Gastroesophageal sphincter (tissue), 4 donors: ENCODE data around the gene WASHC4. TPM values are rescaled to one million over a fixed set of nuclear protein-coding genes. Genes with fewer than 3 reads are reported as not detected.

ENCODE experiments used
- ATAC-seq: fragments of 150-250 bp; one replicate; pipeline ENCODE4 v1.9.1; 2016; ENCODE audit warnings: mild to moderate bottlenecking, moderate library complexity
- H3K27ac ChIP-seq, 4 donors: fragments of 200-600 bp; sonication (generic) in 3 of 4; 1 replicate in 3 of 4; 2 replicates in 1 of 4; pipeline ENCODE4 v1.5.1; 2016 to 2019
- H3K27me3 ChIP-seq: fragments of 200-600 bp; sonication (generic); one replicate; pipeline ENCODE4 v1.5.1; 2019
- H3K36me3 ChIP-seq, 2 donors: fragments of 200-600 bp; sonication (generic); one replicate each; pipeline ENCODE4 v1.5.1; 2019; ENCODE audit warnings: control low read depth in 1 of 2
- H3K4me1 ChIP-seq, 3 donors: fragments of 200-600 bp; sonication (generic); 1 replicate in 2 of 3; 2 replicates in 1 of 3; pipeline ENCODE4 v1.5.1; 2016 to 2019; ENCODE audit warnings: control low read depth in 2 of 3
- H3K4me3 ChIP-seq, 2 donors: fragments of 200-600 bp; sonication (generic); one replicate each; pipeline ENCODE4 v1.5.1; 2019; ENCODE audit warnings: mild to moderate bottlenecking in 1 of 2, moderate library complexity in 1 of 2
- H3K9me3 ChIP-seq, 3 donors: fragments of 200-600 bp; sonication (generic); one replicate each; pipeline ENCODE4 v1.5.1; 2017 to 2019; ENCODE audit warnings: control low read depth in 2 of 3
- EP300 ChIP-seq: sonication (generic); formaldehyde crosslinking; IDR thresholded peaks from one replicate; pipeline ENCODE4 v1.6.1; 2017; ENCODE audit warnings: antibody characterized with exemption, mild to moderate bottlenecking
- POLR2A ChIP-seq, 2 donors: fragments of 450-650 bp; IDR thresholded peaks; one replicate each; pipeline ENCODE4 v1.6.1; 2017; ENCODE audit warnings: antibody characterized with exemption in 2 of 2, mild to moderate bottlenecking in 2 of 2, moderate library complexity in 1 of 2
- POLR2AphosphoS5 ChIP-seq: sonication (generic); formaldehyde crosslinking; IDR thresholded peaks from one replicate; pipeline ENCODE4 v1.6.1; 2017; ENCODE audit warnings: antibody characterized with exemption
- WGBS, 2 donors: methylation state at CpG; one replicate each; pipeline ENCODE4 v1.1.5; 2018; ENCODE audit warnings: low coverage in 1 of 2; 5-methylcytosine and 5-hydroxymethylcytosine counted together
- total RNA-seq, 4 donors: library from RNA; depleted of rRNA; stranded (reverse); fragments of >200 nt; gene quantifications; one replicate each; pipeline ENCODE4 v1.1.0, GENCODE V29; 2016
- TF ChIP-seq, protein P1 (sequence below), 4 experiments: fragments of 200-600 bp in 2 of 4; fragments of 450-650 bp in 2 of 4; sonication (generic) in 1 of 4; IDR thresholded peaks; one replicate each; pipeline ENCODE4 v1.5.1; 2017 to 2019; ENCODE audit warnings: antibody characterized with exemption in 4 of 4, mild to moderate bottlenecking in 2 of 4, moderate library complexity in 2 of 4

The WASHC4 gene
- total RNA-seq, 4 donors from 2014 or later = 32.7 to 136 (median 53.6) TPM

DNA sequence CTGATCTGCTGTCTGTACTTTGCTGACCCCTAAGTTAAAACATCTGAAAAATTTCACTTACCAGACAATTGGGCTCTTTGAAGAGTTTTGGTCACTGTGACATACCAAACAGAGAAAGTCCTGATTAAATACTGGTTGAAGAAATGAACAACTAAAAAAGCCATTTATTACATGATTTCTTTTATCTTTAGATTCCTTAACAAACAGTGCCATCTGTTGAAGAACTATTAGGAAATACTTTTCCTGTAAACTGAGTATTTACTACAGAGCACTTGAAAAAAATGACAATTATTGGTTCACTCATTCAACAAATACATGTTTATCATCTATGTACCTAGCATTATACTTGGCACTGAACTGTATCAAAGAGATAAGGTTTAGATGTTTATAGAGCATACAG, 6.5 kb upstream of the WASHC4 start:
- TF ChIP-seq POLR2AphosphoS5 (no peak), EP300 (no peak), POLR2A (IDR thresholded peaks at IDR 0.05) (no peak)
- TF ChIP-seq, protein P1, sequence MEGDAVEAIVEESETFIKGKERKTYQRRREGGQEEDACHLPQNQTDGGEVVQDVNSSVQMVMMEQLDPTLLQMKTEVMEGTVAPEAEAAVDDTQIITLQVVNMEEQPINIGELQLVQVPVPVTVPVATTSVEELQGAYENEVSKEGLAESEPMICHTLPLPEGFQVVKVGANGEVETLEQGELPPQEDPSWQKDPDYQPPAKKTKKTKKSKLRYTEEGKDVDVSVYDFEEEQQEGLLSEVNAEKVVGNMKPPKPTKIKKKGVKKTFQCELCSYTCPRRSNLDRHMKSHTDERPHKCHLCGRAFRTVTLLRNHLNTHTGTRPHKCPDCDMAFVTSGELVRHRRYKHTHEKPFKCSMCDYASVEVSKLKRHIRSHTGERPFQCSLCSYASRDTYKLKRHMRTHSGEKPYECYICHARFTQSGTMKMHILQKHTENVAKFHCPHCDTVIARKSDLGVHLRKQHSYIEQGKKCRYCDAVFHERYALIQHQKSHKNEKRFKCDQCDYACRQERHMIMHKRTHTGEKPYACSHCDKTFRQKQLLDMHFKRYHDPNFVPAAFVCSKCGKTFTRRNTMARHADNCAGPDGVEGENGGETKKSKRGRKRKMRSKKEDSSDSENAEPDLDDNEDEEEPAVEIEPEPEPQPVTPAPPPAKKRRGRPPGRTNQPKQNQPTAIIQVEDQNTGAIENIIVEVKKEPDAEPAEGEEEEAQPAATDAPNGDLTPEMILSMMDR (IDR thresholded peaks at IDR 0.05) = no peak
- no peak overlapping the region for H3K4me3 ChIP-seq
- no peaks in the 10 kb centered on the region for H3K36me3 ChIP-seq
- no peaks in the 10 kb centered on the region for H3K4me1 ChIP-seq
- H3K27me3 ChIP-seq = no peaks in the 10 kb centered on the region
- no peaks in the 10 kb centered on the region for H3K9me3 ChIP-seq
- no peak for ATAC-seq
- no peak overlapping the region for H3K27ac ChIP-seq

DNA sequence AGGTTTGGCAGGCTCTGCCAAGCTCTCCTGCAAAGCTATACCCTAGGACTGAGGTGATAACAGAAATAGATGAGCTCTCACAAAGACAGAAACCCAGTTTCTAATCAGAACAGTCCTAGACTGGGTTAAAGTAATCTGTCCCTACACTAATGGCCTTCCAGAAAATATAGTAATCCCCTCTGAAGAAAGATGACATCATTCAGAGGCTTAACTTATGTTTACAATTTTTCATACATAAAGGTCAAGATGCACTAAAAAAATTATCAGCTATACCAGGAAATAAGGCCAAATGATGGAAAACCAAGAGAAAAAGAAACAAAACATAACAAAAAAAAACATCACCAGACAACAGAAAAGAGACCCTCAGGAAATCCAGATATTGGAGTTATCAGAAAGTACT, 4.9 kb upstream of the WASHC4 start:
- Histone ChIP-seq H3K27ac (no peak overlapping the region), H3K4me3 (no peak overlapping the region), H3K4me1 (peaks cover 0 to 9% (median 0%) of the 10 kb centered on the region in 3 donors), H3K36me3 (no peaks in the 10 kb centered on the region), H3K9me3 (no peaks in the 10 kb centered on the region), H3K27me3 (no peaks in the 10 kb centered on the region)
- no peak for TF ChIP-seq POLR2A (IDR thresholded peaks at IDR 0.05)
- TF ChIP-seq EP300 = no peak
- TF ChIP-seq, protein P1 (IDR thresholded peaks at IDR 0.05) = no peak
- no peak for ATAC-seq

DNA sequence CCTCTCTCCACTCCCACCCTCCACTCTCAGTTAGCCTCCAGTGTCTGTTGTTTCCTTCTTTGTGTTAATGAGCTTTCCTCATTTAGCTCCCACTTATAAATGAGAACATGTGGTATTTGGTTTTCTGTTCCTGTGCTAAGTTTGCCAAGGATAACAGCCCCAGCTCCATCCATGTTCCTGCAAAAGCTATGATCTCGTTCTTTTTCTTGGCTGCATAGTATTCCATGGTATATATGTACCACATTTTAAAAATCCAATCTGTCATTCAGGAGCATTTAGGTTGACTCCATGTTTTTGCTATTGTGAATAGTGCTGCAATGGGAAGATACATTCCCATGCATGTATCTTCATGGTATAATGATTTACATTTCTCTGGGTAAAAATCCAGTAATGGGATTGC, 2.8 kb upstream of the WASHC4 start:
- no peak for ATAC-seq
- no peaks in the 10 kb centered on the region for H3K27me3 ChIP-seq

DNA sequence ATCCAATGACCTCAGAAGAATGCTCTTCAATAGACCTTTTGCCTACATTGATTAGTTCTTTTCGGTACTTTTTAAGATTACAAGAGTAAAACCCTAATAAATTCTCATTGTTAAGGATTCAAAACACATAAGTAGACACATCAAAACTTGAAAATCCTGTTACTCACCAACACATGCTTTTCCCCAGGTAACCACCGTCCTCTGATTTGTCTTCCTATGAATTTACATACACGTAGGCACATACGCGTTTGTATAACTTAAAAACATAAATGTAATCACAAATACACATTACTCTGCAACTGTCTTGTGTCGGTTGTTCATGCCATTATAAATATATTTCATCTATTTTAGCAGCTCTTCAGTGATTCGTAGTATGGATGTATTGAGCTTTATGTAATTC, 910 bp upstream of the WASHC4 start:
- Histone ChIP-seq H3K27me3 (no peaks in the 10 kb centered on the region), H3K9me3 (no peaks in the 10 kb centered on the region), H3K4me3 (peak overlapping the region; percentile 87 to 91), H3K36me3 (no peaks in the 10 kb centered on the region), H3K27ac (peak overlapping the region in 3 of 4 donors; percentile 97 to 99 (median 99)), H3K4me1 (peaks cover 4 to 42% (median 8%) of the 10 kb centered on the region in 3 donors)
- TF ChIP-seq POLR2AphosphoS5 (no peak), POLR2A (IDR thresholded peaks at IDR 0.05) (no peak), EP300 (no peak)
- TF ChIP-seq, protein P1 (IDR thresholded peaks at IDR 0.05) = no peak
- ATAC-seq = no peak
- 33 to 49% methylated on average over 7 of the region's 7 CpGs for WGBS, 2 donors

More for the DNA sequence above, 2.8 kb upstream of the WASHC4 start:
- no peaks in the 10 kb centered on the region for H3K36me3 ChIP-seq
- H3K4me3 ChIP-seq = no peak overlapping the region
- peaks cover under 1 to 24% (median 2%) of the 10 kb centered on the region in 3 donors for H3K4me1 ChIP-seq
- H3K9me3 ChIP-seq = no peaks in the 10 kb centered on the region
- WGBS, 2 donors = 75 to 92% methylated on average over 1 of the region's 1 CpG
- no peak overlapping the region for H3K27ac ChIP-seq
- TF ChIP-seq POLR2AphosphoS5 (no peak), POLR2A (IDR thresholded peaks at IDR 0.05) (no peak)
- TF ChIP-seq, protein P1 (IDR thresholded peaks at IDR 0.05) = no peak

DNA sequence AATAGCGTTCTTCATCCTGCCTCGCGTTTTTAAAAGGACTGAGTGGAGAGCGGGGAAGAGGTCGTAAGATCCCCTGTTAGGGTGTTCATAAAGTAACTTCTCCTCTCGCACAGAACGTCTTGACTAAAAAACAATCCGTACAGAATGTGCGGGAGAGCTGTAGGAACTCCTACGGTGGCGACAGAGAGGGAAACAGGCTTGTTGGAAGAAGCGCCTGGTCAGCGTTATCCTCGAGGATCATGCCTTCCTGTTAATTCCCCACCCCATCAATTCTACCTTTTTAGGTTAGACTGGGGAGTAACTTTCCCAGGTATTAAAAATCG, 399 bp upstream of the WASHC4 start:
- Histone ChIP-seq H3K9me3 (no peaks in the 10 kb centered on the region), H3K36me3 (no peaks in the 10 kb centered on the region), H3K4me3 (peak overlapping the region; percentile 87 to 91), H3K4me1 (peaks cover 7 to 47% (median 8%) of the 10 kb centered on the region in 3 donors), H3K27ac (peak overlapping the region; percentile 97 to 99 (median 98)), H3K27me3 (no peaks in the 10 kb centered on the region)
- ATAC-seq = peak; percentile 54
- TF ChIP-seq POLR2A (IDR thresholded peaks at IDR 0.05) (no peak), POLR2AphosphoS5 (no peak), EP300 (no peak)
- TF ChIP-seq, protein P1 (IDR thresholded peaks at IDR 0.05) = no peak
- 0% methylated on average over 6 to 15 of the region's 15 CpGs for WGBS, 2 donors
